Muscle layer of colon (tissue), 2 donors: ENCODE measurements around the gene CYTL1.
A peak's percentile ranks its signal among the peaks of the same experiment; 100 is the strongest.
"Not testable (repeated sequence)": the region's sequence is repeated elsewhere in the genome, so short reads cannot be mapped to it uniquely, and the experiment has no call there.

ENCODE experiments used
- H3K27ac ChIP-seq: one replicate; pipeline ENCODE4 v1.7.0; 2013; ENCODE audit warnings: low read depth, mild to moderate bottlenecking, low read length, moderate library complexity
- H3K27me3 ChIP-seq, 2 donors: one replicate each; pipeline ENCODE4 v1.7.0; 2013; ENCODE audit warnings: low read length in 2 of 2, mild to moderate bottlenecking in 2 of 2; ENCODE audit not compliant: insufficient read depth in 2 of 2, control insufficient read depth in 1 of 2
- H3K36me3 ChIP-seq: one replicate; pipeline ENCODE4 v1.7.0; 2013; ENCODE audit warnings: mild to moderate bottlenecking, low read length; ENCODE audit not compliant: insufficient read depth
- H3K4me1 ChIP-seq: one replicate; pipeline ENCODE4 v1.7.0; 2013; ENCODE audit warnings: mild to moderate bottlenecking, low read length; ENCODE audit not compliant: insufficient read depth
- H3K4me3 ChIP-seq, 2 donors: one replicate each; pipeline ENCODE4 v1.7.0; 2013; ENCODE audit warnings: low read length in 2 of 2, low read depth in 1 of 2, mild to moderate bottlenecking in 1 of 2, moderate library complexity in 1 of 2
- H3K9ac ChIP-seq: one replicate; pipeline ENCODE4 v1.7.0; 2013; ENCODE audit warnings: low read length
- H3K9me3 ChIP-seq: one replicate; pipeline ENCODE4 v1.7.0; 2013; ENCODE audit warnings: mild to moderate bottlenecking, low read length
- donor health status: abdominal sarcoma.
- donor health status: Adenocarcinoma of cecum.

CYTL1 gene

GRCh38 chr4:5014007-5014682 is 5.1 kb downstream of the CYTL1 start:
- peaks cover 0 to 14% of the 10 kb centered on the region in 2 donors for H3K27me3 ChIP-seq

GRCh38 chr4:5012958-5013357 is 6.3 kb downstream of the CYTL1 start:
- H3K27me3 ChIP-seq, result peaks cover 0 to 8% of the 10 kb centered on the region in 2 donors
- no peaks in the 10 kb centered on the region for H3K9me3 ChIP-seq
- H3K27ac ChIP-seq, result no peak overlapping the region
- H3K4me1 ChIP-seq, result no peaks in the 10 kb centered on the region
- H3K4me3 ChIP-seq, result no peak overlapping the region
- no peaks in the 10 kb centered on the region for H3K36me3 ChIP-seq
- no peak overlapping the region for H3K9ac ChIP-seq

More at GRCh38 chr4:5014007-5014682, 5.1 kb downstream of the CYTL1 start:
- Histone ChIP-seq H3K4me3 (no peak overlapping the region), H3K27ac (no peak overlapping the region), H3K9ac (no peak overlapping the region), H3K9me3 (no peaks in the 10 kb centered on the region), H3K36me3 (no peaks in the 10 kb centered on the region), H3K4me1 (no peaks in the 10 kb centered on the region)

GRCh38 chr4:5012244-5012898 is 6.9 kb downstream of the CYTL1 start:
- no peak overlapping the region for H3K27ac ChIP-seq
- no peaks in the 10 kb centered on the region for H3K4me1 ChIP-seq
- no peak overlapping the region for H3K4me3 ChIP-seq
- no peak overlapping the region for H3K9ac ChIP-seq
- H3K27me3 ChIP-seq, result peaks cover 0 to 8% of the 10 kb centered on the region in 2 donors
- H3K9me3 ChIP-seq, result no peaks in the 10 kb centered on the region
- no peaks in the 10 kb centered on the region for H3K36me3 ChIP-seq

- H3K27ac ChIP-seq, result no peak overlapping the region
- no peak overlapping the region for H3K9ac ChIP-seq
- H3K36me3 ChIP-seq, result no peaks in the 10 kb centered on the region
- H3K4me3 ChIP-seq, result no peak overlapping the region
- peaks cover 0 to 2% of the 10 kb centered on the region in 2 donors for H3K27me3 ChIP-seq
- no peaks in the 10 kb centered on the region for H3K4me1 ChIP-seq
- H3K9me3 ChIP-seq, result no peaks in the 10 kb centered on the region
Measured at GRCh38 chr4:5010984-5011383, 8.3 kb downstream of the CYTL1 start.

DNA sequence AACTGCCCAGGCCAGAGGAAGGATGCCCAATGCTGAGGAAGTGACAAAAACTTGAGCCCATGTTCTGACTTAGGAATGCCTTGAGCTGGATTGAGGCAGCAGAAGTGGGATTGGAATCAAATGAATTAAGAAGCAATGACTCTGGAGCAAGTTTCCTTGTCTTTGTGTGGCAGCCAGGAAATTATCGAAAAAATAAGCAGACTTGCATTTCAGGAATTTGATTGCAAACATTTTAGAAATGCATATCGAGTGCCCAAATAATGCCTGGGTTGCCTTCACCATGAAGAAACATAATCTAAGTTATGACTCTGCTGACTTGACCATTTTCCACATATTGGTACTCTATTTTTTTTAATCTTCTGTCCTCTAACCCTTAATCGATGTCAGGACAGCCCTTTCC is 9.5 kb downstream of the CYTL1 start:
- Histone ChIP-seq H3K9ac (no peak overlapping the region), H3K4me1 (no peaks in the 10 kb centered on the region), H3K9me3 (no peaks in the 10 kb centered on the region), H3K36me3 (no peaks in the 10 kb centered on the region), H3K27ac (no peak overlapping the region), H3K27me3 (no peaks in the 10 kb centered on the region), H3K4me3 (no peak overlapping the region)

DNA sequence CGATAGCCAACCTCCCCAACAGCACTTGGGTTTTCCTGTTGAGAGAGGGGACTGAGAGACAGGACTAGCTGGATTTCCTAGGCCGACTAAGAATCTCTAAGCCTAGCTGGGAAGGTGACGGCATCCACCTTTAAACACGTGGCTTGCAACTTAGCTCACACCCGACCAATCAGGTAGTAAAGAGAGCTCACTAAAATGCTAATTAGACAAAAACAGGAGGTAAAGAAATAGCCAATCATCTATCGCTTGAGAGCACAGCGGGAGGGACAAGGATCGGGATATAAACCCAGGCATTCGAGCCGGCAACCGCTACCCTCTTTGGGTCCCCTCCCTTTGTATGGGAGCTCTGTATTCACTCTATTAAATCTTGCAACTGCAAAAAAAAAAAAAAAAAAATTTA is 12.3 kb downstream of the CYTL1 start:
- H3K4me3 ChIP-seq, H3K27ac ChIP-seq, H3K36me3 ChIP-seq, H3K9ac ChIP-seq, H3K27me3 ChIP-seq, H3K4me1 ChIP-seq, H3K9me3 ChIP-seq: not testable (repeated sequence)

DNA sequence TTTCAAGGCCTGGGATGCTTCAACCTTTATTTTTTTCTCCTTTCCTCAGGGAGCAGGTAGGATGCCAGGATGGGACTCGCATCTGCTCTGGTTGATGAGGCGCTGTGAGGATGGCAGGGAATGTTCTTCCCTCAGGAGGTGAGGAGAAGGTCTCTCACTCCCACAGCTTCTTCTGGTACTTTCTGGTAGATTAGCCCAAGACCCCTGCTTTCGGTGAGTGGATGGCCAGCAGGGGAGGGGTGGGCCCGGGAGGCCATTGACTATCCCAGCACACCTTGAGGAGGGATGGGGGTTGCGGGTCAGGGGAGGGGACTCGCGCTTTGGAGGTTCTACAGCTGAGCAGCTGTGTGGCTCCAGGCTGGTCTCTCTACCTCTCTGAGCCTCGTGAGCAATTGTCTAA is 14.8 kb downstream of the CYTL1 start:
- H3K4me3 ChIP-seq, result no peak overlapping the region
- H3K27me3 ChIP-seq, result no peaks in the 10 kb centered on the region
- H3K9me3 ChIP-seq, result no peaks in the 10 kb centered on the region
- no peaks in the 10 kb centered on the region for H3K4me1 ChIP-seq
- H3K36me3 ChIP-seq, result no peaks in the 10 kb centered on the region
- no peak overlapping the region for H3K9ac ChIP-seq
- H3K27ac ChIP-seq, result no peak overlapping the region

DNA sequence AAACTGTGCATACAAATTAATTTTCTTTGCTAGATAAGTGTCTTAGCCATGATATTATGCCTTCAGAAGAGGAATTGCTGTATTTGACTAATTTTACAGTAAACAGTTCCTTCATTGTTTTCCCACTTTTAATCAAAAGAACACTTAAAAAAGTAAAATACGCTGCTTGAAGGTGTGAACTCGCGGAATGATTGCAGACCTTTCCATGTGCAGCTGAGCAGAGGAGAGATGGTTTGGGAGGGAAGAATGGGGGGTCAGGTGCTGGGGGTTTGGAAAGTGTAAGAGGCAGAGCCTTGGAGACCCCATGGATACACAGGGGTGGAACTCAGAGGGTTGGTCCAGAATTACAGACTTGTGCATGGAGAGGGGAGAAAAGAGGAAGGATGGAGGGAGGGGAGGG is 15.3 kb downstream of the CYTL1 start:
- Histone ChIP-seq H3K4me1 (no peaks in the 10 kb centered on the region), H3K27ac (no peak overlapping the region), H3K4me3 (no peak overlapping the region), H3K9me3 (no peaks in the 10 kb centered on the region), H3K9ac (no peak overlapping the region), H3K27me3 (no peaks in the 10 kb centered on the region), H3K36me3 (no peaks in the 10 kb centered on the region)

GRCh38 chr4:5003372-5003857 is 15.8 kb downstream of the CYTL1 start:
- no peaks in the 10 kb centered on the region for H3K9me3 ChIP-seq
- H3K4me3 ChIP-seq, result no peak overlapping the region
- no peaks in the 10 kb centered on the region for H3K4me1 ChIP-seq
- no peaks in the 10 kb centered on the region for H3K27me3 ChIP-seq
- H3K36me3 ChIP-seq, result no peaks in the 10 kb centered on the region
- H3K9ac ChIP-seq, result no peak overlapping the region
- H3K27ac ChIP-seq, result no peak overlapping the region

GRCh38 chr4:5001641-5002040 is 17.6 kb downstream of the CYTL1 start:
- H3K9me3 ChIP-seq, result not testable (repeated sequence)

DNA sequence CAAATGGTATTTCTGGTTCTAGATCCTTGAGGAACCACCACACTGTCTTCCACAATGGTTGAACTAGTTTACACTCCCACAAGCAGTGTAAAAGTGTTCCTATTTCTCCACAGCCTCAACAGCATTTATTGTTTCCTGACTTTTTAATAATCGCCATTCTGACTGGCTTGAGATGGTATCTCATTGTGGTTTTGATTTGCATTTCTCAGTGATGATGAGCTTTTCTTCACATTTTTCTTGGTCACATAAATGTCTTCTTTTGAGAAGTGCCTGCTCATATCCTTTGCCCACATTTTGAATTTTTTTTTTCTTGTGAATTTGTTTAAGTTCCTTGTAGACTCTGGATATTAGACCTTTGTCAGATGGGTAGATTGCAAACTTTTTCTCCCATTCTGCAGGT is 22.3 kb downstream of the CYTL1 start:
- not testable (repeated sequence) for H3K9ac ChIP-seq, H3K27ac ChIP-seq, H3K9me3 ChIP-seq, H3K36me3 ChIP-seq, H3K4me3 ChIP-seq, H3K27me3 ChIP-seq
- peaks cover 19% of the 10 kb centered on the region for H3K4me1 ChIP-seq

More at GRCh38 chr4:5001641-5002040, 17.6 kb downstream of the CYTL1 start:
- H3K27ac ChIP-seq, H3K36me3 ChIP-seq, H3K4me1 ChIP-seq, H3K9ac ChIP-seq, H3K27me3 ChIP-seq, H3K4me3 ChIP-seq: not testable (repeated sequence)

DNA sequence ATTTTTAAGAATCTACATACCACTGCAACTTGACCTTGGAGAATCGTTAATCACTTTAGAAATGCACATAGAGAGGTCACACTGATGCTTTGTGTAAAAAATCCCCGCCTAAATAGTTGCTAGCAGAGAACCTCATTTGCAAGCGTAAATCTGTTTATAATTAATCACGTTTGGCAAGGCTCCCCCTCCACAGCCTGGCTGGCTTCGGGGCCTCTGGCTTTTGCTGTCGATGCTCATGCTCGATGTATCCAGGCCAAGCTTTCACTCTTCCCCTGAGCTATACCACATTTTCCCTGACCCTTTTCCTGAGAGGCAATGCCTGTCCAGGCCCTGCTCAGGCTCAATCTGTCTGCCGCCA is 23.4 kb downstream of the CYTL1 start:
- Histone ChIP-seq H3K36me3 (no peaks in the 10 kb centered on the region), H3K27me3 (no peaks in the 10 kb centered on the region), H3K9me3 (no peaks in the 10 kb centered on the region), H3K27ac (no peak overlapping the region), H3K4me3 (peak overlapping the region in 1 of 2 donors; percentile 26), H3K4me1 (peaks cover 29% of the 10 kb centered on the region), H3K9ac (no peak overlapping the region)
